GM18909 (cell line): ENCODE data around the gene AP3S1.
"Not testable (repeated sequence)": the region's sequence is repeated elsewhere in the genome, so short reads cannot be mapped to it uniquely, and the experiment has no call there.

Experiments used
- ATAC-seq: cut with Tn5 transposase; IDR thresholded peaks from one replicate; pipeline ENCODE4 v1.9.1; 2021; ENCODE audit warnings: mild to moderate bottlenecking; ENCODE audit not compliant: unreplicated experiment, poor library complexity

AP3S1 gene

DNA sequence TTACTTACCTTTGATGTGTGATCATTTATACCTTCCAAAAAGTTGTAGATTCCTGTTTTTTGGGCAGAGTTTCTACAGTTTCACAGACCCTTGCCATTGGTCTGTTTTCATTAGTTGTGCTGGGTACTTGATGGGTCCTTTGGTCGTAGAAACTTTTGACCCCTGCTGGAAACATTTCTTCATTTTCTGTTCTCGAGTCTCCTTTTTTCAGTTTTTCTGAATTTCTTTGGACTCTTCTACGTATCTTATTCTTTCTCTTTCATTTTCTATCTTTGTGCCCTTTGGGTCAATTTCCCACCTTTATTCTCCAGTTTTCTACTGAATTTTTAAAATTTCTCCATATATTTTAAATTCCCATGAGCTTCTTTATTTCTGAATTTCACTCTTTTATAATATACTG, 16.7 kb downstream of the AP3S1 start:
- no peak for ATAC-seq

GRCh38 chr5:115859378-115859777, 17.6 kb downstream of the AP3S1 start:
- ATAC-seq = no peak

- no peak for ATAC-seq
Observed at GRCh38 chr5:115869256-115869795, 27.6 kb downstream of the AP3S1 start.

DNA sequence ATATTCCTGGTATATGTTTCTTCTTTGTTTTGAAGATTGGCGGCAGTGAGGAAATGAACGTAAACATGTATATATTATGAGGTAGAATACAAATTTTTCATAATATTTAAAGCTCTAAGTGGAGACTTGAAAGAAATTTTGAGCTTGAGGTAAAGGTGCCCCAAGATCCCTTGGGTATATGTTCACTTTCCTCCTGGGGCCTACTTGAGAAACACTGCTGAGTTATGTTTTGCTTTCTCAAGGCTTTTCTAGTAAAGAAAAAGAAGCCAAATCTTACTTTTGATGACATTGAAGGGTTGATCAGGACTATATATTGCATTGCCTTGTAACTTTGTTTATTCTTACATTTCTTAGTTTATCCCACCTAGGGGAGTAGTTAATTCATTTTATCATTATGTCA, 30.7 kb downstream of the AP3S1 start:
- no peak for ATAC-seq

DNA sequence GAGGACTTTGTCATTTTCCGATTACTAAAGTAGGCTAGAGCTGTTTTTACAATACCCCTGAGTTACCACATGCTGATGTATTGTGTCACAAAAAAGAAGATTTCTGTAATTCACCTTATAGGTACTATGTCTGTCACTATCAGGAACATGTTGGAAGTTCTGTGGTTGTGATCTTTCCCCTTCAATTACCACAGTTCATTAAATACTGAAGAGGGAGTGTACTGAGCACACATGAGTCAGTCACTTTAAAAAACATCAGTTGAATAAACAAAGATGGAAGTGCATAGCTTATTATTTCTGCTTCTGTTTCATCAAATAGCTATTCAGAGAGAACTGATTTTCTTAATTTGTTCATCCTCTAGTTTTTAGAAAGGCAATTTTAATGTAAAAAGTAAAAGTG, 31.7 kb downstream of the AP3S1 start:
- no peak for ATAC-seq

- ATAC-seq = no peak
Observed at GRCh38 chr5:115875447-115875846, 33.7 kb downstream of the AP3S1 start.

GRCh38 chr5:115877342-115877741, 35.6 kb downstream of the AP3S1 start:
- not testable (repeated sequence) for ATAC-seq

GRCh38 chr5:115882434-115882833, 40.7 kb downstream of the AP3S1 start:
- not testable (repeated sequence) for ATAC-seq

DNA sequence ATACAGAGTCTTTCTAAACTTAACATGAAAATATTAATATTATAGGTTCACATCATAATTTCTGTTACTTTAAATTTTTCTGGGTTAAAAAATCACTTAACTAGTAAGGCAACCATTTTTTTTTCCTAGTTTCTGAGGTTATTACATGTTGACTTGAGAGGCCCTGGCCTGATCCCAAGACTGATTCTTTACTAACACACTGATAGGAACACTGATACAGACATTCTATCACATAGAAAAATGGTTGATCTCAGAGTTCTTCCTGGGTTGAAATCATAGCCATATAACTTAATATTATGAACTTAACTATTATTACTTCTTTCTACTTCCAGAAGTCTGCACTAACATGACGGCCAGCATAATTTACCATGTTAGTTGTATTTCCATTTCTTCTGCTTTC, 43.0 kb downstream of the AP3S1 start:
- ATAC-seq = no peak

GRCh38 chr5:115885208-115885607, 43.5 kb downstream of the AP3S1 start:
- ATAC-seq = not testable (repeated sequence)

DNA sequence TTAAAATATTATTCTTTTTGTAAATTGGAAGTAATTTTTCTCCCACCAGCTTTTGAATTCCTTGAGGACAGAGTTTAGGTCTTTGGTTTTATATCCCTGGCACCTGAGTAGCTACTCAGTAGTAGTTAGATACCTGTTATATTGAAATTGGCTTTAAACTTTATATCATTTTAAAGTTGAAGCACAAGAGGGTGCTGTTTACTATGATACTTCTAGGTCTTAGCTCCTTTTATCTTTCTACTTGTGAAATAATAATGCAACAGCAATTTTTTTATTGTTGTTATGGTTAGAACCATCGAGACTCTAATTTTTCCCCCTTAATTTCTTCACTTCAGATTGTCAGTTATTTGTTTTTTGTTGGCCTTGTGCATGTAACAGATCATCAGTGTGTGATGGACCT, 46.3 kb downstream of the AP3S1 start:
- no peak for ATAC-seq

- ATAC-seq = no peak
Observed at GRCh38 chr5:115892021-115892420, 50.3 kb downstream of the AP3S1 start.

DNA sequence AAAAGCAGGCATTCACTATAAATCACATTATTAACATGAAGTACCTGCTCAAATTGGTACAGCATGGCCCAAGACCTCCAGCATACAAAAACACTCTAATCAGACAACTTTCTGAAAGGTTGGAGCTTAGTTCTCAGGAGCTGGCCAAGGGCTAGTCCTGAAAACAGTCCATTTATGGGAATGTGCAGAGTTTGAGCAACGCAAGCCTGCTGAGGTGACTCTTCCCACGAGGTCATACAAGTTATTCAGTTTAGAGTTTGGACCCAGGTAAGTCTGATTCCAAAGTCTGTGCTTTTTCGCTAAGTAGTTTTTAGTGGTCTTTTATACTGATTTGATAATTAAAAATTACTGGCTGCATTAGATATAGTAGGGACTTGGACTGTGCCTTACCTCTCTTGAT, 52.6 kb downstream of the AP3S1 start:
- no peak for ATAC-seq

GRCh38 chr5:115895821-115896220, 54.1 kb downstream of the AP3S1 start:
- no peak for ATAC-seq

DNA sequence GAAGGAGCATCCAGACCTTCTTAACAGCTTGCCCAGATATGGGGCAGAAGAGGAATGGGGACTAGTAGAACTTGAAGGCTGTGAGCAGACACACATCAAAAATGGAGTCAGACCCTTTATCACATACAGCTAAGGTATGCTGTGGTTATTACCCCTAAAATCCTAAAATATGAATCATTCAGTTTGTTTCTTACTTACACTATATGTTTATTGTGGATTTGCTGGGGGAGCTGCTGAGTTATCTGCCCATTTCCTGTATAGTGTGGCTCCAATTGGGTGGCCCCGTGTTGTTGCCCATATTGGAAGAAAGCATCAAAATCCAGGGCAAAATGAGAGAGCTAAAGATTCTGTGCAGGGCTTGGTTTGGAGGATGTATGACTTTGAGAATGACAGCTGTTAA, 56.9 kb downstream of the AP3S1 start:
- no peak for ATAC-seq

DNA sequence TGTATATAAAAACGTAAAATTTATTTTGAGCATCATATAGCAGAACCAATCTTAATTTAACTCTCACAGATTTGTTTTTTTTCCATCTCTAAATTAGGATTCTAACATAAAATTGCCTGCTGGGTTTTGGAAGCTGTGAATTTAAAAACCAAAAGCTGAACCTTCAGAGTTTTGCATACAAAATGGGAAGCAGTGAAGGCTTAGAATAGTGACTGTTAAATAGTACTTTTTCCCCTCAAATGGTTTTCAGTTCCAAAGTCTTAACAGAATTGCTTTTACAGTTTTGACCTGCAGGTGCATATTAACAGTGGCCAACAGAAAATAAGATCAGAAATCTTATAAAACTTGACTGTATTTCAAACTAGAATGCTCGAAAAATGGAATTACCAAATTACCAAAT, 65.4 kb downstream of the AP3S1 start:
- no peak for ATAC-seq

GRCh38 chr5:115913623-115914400, 72.1 kb downstream of the AP3S1 start:
- not testable (repeated sequence) for ATAC-seq

GRCh38 chr5:115920171-115920725, 78.5 kb downstream of the AP3S1 start:
- no peak for ATAC-seq

- ATAC-seq = not testable (repeated sequence)
Observed at GRCh38 chr5:115928578-115929407, 87.1 kb downstream of the AP3S1 start.

- not testable (repeated sequence) for ATAC-seq
Observed at GRCh38 chr5:115930171-115930570, 88.4 kb downstream of the AP3S1 start.
